HG03565 (cell line): ENCODE results near the gene MAML2.

Experiments used
- ATAC-seq: cut with Tn5 transposase; IDR thresholded peaks from one replicate; pipeline ENCODE4 v1.9.1; 2021; ENCODE audit warnings: mild to moderate bottlenecking, moderate library complexity; ENCODE audit not compliant: unreplicated experiment

The MAML2 gene

DNA sequence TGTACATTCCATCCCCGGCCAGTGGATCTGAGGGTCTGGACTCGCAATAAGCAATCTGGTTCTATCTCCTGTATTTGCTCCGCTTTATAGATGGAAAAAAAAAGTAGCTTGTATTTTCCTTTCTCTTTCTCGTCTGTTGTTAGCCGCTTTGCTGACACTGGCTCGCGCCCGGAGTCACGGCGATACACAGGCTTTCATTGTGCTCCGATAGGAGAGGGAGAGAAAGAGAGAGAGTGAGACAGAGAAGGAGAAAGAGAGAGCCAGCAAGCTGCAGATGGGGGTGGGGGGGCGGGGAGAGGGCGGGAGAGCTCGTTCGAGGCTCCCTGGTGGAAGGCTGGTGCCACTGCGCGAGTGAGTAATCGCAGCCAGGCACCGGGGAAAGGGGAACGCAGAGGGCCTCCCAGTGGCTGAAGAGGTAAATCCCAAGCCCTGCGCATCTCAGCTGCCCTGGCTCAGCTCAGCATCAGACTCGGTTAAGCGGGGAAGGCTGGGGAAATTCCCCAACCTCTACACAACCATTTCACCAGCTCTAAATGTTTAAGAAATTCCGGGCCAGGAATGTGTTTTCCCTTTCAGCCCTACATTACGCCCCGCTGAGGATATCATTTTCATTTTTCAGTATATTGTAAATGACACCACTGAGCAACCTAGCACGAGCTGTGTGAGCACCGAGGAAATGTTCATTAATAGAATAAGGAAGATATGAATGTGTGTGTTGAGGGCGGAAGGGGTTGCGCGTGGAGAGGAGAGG lies at the start of gene MAML2:
Gene MAML2, minus strand, starts transcription at position 235 of the 751 bp plus-strand sequence. CDS start 1,300 bp downstream, outside the sequence.
- ATAC-seq = peak; percentile 76

DNA sequence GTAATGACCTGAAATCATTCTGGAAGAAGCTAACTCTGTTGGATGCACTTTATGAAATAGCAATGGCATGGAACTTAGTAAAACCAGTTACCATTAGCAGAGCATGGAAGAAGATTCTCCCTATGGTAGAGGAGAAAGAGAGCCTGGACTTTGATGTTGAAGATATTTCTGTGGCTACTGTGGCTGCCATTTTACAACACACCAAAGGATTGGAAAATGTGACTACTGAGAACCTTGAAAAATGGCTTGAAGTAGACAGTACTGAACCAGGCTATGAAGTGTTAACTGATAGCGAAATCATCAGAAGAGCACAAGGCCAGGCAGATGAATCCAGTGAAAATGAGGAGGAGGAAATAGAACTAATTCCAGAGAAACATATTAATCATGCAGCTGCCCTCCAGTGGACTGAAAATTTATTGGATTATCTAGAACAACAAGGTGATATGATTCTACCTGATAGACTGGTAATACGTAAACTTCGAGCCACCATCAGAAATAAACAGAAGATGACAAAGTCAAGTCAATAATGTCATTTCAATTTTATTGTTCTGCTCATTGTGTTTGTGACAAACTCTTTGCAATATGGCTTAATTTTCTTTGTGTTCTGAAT lies 48.8 kb upstream of the MAML2 start:
- ATAC-seq = no peak

DNA sequence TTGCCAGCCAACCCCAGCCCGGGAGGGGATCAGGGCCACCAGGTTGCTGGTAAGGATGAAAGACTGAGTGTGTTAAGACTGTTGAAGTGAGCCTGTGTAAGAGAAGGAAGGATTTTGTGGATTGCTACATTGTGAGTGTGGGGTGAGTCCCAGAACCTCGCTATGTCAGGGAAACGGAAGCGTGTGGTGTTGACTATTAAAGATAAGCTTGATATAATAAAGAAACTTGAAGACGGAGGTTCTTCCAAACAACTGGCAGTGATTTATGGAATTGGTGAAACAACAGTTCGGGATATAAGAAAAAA lies 47.4 kb upstream of the MAML2 start:
- no peak for ATAC-seq

DNA sequence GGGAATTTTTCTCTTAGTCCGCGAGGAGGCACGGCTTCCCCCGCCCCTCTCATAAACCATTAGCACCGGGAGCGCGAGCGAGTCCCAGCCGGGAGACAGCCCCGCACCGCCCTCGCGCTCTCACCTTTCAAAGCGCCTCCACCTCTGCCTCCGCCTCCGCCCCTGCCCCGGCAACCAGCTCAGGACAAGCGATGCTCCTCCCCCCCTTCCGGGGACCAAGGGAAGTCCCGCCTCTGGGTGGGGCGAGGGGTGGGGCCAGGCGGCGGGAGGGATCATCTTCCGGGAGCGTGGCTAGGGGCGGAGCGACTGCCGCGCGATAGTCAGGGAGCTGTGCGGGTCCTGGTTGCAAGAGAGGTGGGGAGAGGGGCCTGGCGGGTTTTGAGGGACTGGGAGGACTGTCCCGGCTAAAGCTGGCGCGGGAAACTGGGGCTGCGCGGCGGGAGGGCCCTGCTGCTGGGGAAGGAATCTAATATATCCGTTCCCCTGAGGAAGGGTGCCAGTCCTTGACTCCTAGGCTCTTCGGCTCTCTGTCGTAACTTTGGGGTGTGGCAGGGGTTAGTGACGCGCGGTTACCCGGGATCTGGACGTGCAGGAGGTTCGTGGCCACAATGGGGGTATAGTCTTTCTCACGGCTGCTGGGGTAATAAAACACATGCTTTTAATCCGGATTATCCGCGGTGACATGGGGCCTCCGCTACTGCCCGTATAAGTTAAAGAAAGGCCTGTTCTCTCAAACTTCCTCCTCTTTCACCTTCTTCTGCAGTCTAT lies 46.9 kb upstream of the MAML2 start, which contains the start of the genes CCDC82 and JRKL:
Gene CCDC82, minus strand, starts transcription at position 193 of the 768 bp plus-strand sequence. CDS start 5,165 bp downstream, outside the sequence.
Gene JRKL, plus strand, starts transcription at position 294 of the 768 bp plus-strand sequence. CDS start 637 bp downstream, outside the sequence.
- peak; percentile 90 for ATAC-seq

DNA sequence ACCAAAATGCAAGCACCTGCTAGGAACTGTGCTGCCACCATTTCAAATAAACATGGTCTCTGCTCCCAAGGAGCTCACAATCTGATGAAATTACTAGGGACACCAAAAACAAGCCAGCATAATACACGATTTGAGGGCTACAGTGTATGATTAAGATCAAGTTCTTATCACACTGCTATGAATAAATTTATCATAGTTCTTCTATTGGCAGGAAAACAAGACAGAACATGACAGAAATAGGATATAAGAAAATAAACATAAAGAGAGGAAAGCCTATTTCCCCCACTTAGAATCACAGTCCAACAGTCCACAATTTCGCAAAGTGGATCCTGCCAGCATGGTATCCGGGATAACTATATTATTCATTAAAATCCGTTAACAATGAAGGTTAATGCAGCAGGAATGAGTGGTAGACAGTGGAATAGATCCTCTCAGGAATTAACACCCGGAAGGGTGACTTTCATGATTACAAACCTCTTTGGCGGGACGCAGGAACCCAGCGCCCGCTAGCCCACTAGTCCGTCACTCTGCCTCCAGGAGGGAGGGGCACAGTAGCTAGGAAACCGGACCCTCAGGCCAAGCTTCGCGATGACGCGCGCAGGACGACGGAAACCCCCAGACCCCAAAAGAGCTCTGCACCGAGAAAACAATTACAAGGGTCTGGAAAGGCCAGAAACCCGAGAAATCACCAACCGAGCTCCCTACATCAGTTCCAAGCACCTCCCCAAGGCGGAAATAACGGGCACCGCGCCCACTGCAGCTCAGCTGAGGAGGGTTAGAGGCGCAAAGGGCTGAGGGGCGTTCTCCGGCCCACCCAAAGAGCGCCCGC lies 46.1 kb upstream of the MAML2 start:
- ATAC-seq = peak; percentile 28

DNA sequence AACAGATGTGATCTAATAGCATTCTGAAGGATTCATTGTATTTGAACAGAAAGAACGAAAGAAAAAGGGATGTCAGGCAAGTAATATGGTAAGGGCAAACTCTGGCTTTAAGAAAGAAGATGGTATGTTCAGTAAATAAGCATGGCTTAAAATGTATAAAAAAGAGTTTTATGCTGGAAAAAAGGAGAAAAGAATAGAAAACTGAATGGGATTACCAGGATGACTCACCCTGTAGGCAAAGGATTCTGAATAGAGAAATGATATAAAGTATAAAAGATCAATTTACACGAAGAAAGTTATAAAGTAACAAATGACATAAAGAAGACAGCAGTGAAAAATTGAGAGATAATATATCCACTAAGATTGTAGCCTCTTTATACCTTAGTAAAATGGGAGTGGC lies 42.2 kb upstream of the MAML2 start:
- ATAC-seq = no peak

DNA sequence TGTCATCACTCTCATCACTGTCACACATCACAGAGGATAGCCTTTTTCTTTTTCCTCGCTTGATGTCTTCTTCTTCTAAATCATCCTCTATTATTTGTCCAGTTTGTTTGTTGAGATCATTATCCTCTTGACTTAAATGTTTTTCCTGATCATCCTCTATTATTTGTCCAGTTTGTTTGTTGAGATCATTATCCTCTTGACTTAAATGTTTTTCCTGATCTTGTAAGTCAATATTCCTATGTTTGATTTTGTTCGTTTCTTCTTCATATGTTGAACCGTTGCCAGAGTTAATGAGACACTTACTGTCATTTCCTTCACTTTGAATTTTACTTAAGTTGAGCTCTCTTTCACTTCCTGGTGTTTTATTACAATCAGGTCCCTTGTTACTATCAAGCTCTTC lies 41.2 kb upstream of the MAML2 start:
- ATAC-seq = no peak

DNA sequence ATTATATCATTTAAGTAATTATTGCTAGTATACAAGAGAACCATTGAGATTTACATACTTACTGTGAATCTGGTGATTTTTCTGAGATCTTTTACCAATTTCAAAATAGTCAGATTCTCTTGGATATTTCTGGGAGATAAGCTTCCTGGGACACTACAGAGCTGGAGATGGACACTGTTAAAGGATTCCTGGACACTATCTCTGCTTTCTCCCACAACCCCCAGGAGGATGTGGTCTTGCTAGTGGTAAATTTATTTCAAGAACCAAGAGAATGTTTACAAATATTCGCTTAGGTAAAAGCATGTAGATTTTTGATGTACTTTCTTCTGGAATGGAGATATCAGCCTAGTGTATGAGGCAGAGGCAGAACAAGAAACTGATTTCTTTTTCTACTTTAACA lies 33.8 kb upstream of the MAML2 start:
- ATAC-seq = no peak

DNA sequence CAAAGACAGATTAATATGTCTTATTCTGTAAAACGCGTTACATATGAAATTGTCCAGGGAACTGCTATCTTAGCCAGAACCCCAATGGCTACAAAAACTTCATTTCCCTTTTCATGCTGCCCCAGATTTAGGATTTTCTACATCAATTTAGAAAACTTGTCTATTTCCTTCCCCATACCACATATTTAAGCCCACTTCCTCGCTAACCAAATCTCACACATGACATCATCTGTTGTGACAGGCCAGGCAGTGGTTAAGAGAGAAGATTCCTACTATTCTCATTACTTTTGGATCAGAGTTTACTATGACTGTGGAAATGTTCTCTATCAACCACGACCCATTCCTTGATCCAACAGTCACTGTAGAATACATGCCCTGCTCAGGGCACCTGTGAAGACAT lies 30.8 kb upstream of the MAML2 start:
- ATAC-seq = no peak

DNA sequence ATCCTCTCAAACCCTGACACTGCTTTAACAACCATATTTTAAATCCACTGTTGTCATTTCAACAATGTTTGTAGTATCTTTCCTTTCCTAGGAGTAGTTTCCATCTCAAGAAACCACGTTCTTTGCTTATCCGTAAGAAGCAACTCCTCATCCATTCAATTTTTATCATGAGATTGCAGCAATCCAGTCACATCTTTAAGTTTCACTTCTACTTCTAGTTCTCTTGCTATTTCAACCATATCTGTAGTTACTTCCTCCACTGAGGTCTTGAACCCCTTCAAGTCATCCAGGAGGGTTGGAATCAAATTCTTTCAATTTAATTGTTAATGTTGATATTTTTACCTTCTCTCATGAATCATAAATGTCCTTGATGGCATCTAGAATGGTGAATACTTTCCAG lies 24.3 kb upstream of the MAML2 start:
- no peak for ATAC-seq

DNA sequence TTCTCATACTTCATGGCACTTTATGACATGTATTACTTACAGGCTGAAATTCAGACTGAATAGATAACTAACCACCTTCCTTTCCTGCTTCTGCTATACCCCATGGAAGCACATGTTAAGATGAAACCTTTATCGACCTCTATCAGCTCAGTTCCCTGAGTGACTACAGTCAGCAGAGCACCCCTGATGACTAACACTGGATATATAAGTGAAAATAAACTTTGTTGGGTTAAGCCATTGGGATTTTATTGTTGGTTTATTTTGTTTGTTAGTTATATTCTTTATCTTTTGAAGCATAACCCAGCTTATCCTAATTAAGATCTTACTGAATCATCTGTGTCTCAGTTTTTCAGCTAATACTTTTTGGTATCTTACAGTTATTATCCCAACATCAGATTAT lies 23.0 kb upstream of the MAML2 start:
- no peak for ATAC-seq

DNA sequence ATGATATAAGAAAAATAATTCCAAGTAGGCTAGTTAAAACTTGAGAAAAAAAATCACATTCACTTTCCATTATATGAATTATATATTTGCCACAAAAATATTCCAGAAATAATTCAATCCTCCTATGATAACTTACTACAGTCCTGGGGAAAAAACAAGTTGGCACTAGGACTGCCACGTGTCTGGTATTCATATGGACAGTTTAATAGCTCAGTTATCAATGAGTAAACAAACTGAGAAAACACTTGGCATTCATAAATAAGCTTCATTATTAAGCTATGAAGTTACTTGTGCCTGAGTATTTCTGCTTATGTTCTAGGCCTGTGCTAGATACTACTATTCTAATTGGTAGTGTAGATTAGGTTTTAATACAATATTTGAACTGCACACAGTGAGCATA lies 22.5 kb upstream of the MAML2 start:
- ATAC-seq = no peak

DNA sequence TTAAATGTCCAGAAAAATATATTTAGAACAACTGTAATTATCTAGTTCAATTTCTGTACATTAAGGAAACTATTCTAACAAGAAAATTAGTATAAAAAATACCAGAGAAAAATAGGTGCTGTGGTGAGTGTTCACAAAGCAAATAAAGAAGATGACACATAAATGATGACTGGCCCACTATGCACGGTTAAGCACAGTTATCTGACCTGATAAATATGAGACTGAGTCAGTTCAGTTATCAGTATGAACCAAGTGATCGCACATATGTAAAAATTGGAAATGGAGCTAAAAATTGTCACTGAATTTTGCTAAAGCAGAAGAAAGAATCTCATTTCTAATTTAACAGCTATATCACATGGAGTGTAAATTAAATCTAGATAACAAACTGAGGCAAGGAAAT lies 18.8 kb upstream of the MAML2 start:
- no peak for ATAC-seq

DNA sequence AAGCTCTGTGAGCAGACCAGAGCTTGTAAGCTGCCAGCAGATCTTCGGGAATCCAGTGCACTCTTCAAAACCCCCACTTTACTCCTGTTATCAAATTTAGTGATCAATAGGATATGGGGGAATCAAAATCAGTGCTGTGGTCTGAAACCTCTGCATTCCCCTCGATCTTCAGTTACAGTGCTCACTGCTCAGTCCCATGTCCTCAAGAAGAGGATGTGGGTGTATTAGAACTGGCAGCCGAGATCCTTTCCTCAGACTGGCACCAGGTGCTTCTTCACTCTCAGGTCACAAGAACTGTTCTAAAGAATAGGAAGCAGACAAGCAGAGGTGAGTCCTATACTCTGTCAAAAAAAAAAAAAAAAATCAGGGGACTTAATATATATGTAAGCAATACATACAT lies 15.3 kb upstream of the MAML2 start:
- no peak for ATAC-seq

DNA sequence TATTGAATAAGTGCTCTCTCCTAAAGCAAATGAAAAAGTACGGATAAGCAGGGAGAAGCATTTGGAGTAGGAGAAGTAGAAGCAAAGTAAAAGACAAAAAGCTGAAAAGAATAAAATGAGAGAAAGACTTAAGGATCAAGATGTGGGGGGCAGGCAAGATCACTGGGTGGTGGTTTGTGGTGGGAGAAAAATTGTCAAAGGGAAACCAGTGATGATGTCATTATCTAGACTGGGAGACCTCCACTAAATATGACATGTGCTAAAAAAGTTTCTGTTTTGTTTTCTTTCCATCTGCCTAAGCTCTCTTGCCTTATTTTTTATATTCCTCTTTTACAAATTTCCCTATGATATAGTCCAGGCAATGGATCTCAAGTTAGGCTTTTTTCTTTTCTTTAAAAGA lies 14.8 kb upstream of the MAML2 start:
- ATAC-seq = peak; percentile 54

DNA sequence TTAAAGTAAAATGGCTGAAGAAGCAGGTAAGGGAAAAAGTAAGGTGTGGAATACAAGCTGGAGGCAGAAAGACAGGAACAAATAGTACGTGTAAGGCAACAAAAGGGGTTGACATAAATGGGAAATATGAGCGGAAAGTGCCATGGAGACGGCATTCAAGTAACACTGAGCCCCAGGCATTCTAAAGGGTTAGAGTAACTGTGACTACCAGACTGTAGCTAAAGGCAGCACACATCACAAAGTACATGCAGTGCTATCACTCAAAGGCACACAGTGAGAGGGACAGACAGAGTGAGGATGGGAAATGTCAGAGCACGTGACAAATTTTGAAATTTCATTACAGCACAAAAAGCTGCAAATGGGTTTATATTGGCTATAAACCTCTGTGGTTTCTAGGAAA lies 13.9 kb upstream of the MAML2 start:
- ATAC-seq = no peak

DNA sequence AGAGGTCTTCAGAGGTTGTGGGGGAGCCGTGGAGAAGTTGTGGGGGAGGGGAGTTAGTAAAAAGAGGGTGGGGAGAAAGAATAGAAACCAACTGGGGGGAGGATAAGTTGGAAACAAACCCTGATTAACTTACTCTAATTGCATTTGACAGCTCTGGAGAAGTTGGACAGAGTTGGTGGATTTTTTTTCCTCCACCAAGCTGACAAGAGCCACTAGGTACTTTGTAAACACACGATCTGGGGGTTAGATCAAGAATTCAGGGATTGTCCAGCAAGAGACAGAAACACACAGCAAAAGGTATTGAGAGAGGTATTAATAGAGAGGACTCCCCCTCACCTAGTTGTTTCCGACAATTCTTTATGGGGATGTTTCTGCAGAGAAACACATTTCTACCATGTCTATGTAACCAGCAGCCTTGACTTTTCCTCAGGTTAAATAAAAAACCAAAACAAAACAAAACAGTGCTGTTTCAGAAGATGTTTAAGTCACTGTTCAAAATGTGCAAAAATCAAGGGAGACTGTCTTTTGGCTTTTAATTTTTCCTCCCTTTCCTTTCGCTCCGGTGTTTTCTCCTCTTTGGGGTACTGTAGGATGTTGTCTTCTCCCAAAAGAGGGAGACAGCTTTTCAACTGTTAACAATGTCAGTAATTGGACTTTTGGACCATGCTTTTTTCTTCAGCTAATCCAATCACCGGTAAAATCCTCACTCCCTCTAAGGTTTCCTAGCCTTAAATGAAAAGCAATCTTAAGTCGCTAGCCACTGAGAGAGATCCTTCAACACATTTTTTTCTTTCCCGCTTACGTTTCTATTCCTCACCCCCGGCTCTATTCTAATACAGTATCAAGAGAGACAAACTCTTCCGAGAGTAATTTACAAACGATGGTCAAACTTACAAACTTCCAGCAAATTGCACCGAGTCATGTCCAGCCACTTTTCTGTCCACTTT lies 708 bp downstream of the MAML2 start:
- ATAC-seq = no peak

DNA sequence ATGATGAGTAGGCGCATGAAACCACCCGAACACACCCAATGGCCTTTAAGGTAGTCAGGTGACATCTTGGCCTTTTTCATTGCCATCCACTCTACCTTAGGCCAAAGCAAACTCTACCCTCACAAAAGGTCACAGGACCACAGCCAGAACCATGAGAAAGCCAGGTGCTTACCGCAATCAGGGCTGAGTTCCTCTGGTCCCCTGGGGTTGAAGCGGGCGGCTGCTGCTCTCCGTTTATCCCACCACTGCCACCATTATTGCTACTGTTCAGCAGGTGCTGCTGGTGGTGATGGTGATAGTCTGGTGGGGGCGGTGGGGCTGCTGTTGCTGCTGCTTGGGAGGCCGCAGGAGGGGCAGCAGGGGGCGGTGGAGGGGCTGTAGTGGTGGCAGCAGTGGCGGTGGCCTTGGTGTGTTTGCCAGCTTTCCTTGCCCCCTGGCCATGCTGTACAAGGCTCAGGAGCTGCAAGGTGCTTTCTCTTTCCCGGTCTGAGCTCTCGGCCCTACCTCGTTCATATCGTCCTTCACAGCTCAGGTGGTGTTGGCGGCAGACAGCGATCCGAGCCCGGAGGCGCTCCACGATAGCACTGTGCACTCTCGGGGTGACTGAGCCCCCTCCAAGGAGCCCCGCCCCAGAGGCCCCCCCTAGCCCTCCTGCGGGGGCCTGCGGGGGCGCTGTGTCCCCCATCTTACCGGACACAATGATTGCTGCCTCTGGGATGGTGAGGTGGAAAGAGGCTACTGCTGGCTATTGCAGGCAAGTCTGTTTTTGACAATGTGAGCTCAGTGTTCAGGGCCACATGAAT lies 1.6 kb downstream of the MAML2 start:
- peak; percentile 22 for ATAC-seq

DNA sequence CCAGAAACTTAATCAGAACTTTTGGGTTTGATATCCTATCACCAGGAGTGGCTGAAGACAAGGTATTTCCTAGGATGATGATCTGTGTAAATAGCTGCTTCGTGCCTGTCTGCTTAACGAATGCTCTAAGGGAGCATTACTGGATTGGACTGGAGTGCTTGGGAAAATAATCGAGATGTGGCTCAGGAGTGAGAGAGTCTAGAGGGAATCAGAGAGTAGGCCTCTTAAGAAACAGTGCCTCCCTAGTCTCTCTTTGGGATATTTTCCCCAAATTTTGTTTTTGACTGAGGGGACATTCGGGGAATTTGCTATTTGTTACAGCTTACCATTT lies 2.5 kb downstream of the MAML2 start:
- ATAC-seq = no peak
